ENCODE results near the gene ADGRG2.

DNA sequence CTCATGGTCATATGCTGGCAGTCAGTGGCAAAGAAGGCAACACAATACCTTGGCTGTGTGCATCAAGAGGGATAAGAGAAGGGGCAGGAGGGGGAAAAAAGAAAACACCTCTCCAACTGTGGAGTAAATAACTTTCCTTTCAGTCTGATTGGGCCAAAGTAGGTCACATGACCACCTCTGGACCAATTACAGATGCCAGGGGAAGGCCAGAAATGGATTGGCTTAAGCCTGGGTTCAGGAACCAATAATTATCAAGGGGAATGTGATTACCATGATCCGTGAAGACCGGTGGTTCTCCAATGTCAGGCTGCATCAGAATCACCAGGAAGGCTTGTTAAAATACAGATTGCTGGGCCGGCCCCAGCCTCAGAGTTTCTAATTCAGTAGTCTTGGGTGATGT is 7.4 kb upstream of the ADGRG2 start:
- TF ChIP-seq POLR2A (IDR thresholded peaks at IDR 0.05) (no peak), CTCF (IDR thresholded peaks at IDR 0.05) (no peak)

Data from thyroid gland (tissue), 4 donors.